ENCODE measurements around the gene CDH23.

Gene CDH23

DNA sequence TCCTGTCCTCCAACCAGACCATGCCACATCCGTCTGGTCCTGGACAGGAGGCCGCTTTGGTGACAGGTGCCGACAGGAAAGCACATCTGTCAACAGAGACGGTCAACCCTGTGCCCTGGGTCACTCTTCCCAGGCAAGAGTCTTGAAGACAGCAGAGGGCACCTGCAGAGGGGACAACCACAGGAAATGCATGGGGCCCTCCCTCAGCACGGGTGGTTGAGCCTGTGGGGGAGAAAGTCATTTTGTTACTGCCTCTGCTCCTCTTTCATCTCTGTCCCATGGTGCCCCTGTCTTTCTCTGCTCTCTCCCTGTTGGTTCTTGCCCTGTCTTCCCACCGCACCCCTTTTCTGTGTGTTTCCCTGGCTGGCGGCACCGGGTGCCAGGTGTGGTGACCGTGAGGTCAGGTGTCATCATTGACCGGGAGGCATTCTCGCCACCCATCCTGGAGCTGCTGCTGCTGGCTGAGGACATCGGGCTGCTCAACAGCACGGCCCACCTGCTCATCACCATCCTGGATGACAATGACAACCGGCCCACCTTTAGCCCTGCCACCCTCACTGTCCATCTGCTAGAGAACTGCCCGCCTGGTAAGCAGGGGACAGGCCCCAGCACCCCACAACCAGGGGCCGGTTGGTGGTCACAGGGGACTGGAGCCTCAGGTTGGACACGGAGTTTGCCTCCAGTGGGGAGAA is 394.2 kb downstream of the CDH23 start:
- H3K4me1 Mint-ChIP-seq (ENCODE audit: low read depth): peaks cover 5% of the 10 kb centered on the region
- H3K36me3 Mint-ChIP-seq (ENCODE audit: low read depth): no peaks in the 10 kb centered on the region
- no peak overlapping the region for H3K4me3 Mint-ChIP-seq
- H3K27ac Mint-ChIP-seq: no peak overlapping the region
- no peaks in the 10 kb centered on the region for H3K27me3 Mint-ChIP-seq (ENCODE audit: low read depth)
- no peaks in the 10 kb centered on the region for H3K9me3 Mint-ChIP-seq

DNA sequence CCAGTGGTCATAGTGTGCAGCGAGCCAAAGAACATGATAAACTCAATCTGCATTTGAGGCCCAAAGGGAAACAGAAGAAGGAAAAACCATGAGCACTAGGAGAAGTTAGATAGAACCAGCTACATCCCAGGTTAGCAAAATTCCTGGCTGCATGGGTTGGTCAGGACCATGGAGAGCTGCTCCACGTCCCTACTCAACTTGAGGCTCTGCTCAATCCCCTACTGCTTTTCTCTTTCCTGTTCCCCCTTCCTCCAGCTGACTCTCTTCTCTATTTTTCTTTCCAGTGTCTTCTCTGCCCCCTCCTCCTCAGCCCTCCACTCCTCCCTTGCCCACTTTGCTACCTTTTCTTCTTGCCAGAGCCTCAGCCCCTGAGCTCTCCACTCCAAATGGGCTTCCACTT is 398.5 kb downstream of the CDH23 start:
- no peak overlapping the region for H3K4me3 Mint-ChIP-seq
- H3K4me1 Mint-ChIP-seq (ENCODE audit: low read depth): peaks cover 10% of the 10 kb centered on the region
- no peak overlapping the region for H3K27ac Mint-ChIP-seq
- no peaks in the 10 kb centered on the region for H3K27me3 Mint-ChIP-seq (ENCODE audit: low read depth)
- no peaks in the 10 kb centered on the region for H3K9me3 Mint-ChIP-seq
- no peaks in the 10 kb centered on the region for H3K36me3 Mint-ChIP-seq (ENCODE audit: low read depth)

DNA sequence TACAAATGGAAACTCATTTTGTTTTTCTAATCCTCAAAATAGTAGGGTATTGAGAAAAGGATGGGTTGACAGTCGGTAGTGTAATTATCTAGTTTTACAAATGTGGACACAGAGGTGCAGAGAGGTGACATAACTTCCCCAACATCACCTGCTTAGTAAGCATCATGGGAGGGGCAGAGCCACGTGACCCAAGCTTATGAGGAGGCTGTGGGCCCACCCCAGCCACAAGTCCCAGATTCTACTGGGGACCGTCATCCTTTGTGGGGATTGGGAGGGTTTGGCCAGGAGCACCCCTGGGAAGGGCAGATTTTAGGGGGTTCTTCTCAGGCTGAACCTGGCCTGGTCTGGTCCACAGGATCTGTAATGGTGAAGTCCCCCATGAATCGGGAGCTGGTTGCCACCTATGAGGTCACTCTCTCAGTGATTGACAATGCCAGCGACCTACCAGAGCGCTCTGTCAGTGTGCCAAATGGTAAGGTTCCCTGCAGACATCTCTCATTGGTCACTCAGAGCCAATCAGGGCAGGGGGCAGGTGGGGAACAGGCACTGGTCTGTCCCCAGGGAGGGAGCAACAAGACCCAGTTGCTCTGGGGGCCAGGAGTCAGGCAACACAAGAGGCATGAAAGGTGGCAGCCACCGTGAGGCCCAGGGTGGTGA is 400.2 kb downstream of the CDH23 start:
- H3K36me3 Mint-ChIP-seq (ENCODE audit: low read depth): no peaks in the 10 kb centered on the region
- H3K27ac Mint-ChIP-seq: no peak overlapping the region
- H3K4me1 Mint-ChIP-seq (ENCODE audit: low read depth): peaks cover 5% of the 10 kb centered on the region
- peaks cover 4% of the 10 kb centered on the region for H3K27me3 Mint-ChIP-seq (ENCODE audit: low read depth)
- no peak overlapping the region for H3K4me3 Mint-ChIP-seq
- H3K9me3 Mint-ChIP-seq: no peaks in the 10 kb centered on the region

DNA sequence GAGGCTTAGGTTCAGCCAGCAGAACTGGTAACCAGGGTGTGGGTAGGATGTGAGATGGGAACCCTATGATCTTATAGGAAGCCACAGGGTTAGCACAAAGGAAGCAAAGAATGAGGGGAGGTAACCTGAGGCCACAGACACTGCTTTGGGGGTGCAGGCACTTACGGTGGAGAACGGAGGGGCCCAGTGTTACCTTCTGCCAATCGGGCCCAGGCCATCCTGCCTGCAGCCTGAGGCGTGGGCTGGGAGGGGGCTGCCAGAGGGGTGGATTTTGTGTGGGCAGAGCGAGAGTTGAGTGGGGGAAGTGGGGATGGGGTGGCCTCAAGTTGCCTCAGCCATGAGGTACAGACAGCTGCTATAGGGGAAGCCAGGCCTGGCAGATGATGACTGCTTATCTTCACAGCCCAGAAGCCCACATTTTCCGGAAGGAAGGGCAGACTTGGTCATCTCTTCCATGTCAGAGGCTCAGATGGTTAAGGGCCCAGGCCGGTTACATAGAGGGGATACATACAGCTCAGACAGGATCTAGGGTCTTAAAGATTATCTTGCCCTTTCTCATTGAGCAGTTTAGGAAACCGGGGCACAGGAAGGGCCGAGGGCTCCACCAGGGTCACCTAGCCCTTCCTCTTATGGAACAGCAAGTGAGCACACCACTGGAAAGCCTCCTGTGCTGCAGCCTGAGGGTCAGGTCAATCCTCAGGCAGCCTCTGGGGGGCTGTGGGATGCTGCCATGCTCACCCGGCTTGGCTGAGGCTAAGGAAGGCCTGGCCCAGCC is 401.0 kb downstream of the CDH23 start:
- Mint-ChIP-seq H3K9me3 (no peaks in the 10 kb centered on the region), H3K4me1 (ENCODE audit: low read depth) (peaks cover 5% of the 10 kb centered on the region), H3K27ac (no peak overlapping the region), H3K27me3 (ENCODE audit: low read depth) (peaks cover 4% of the 10 kb centered on the region), H3K36me3 (ENCODE audit: low read depth) (no peaks in the 10 kb centered on the region), H3K4me3 (no peak overlapping the region)

DNA sequence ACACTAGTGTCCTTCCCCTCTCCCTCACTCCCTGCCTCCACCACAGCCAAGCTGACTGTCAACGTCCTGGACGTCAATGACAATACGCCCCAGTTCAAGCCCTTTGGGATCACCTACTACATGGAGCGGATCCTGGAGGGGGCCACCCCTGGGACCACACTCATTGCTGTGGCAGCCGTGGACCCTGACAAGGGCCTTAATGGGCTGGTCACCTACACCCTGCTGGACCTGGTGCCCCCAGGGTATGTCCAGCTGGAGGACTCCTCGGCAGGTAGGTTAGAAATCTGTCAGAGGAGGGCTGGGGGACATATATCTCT is 401.5 kb downstream of the CDH23 start:
- no peak overlapping the region for H3K4me3 Mint-ChIP-seq
- no peaks in the 10 kb centered on the region for H3K9me3 Mint-ChIP-seq
- H3K27ac Mint-ChIP-seq: no peak overlapping the region
- H3K4me1 Mint-ChIP-seq (ENCODE audit: low read depth): peaks cover 5% of the 10 kb centered on the region
- H3K36me3 Mint-ChIP-seq (ENCODE audit: low read depth): no peaks in the 10 kb centered on the region
- H3K27me3 Mint-ChIP-seq (ENCODE audit: low read depth): peaks cover 4% of the 10 kb centered on the region

DNA sequence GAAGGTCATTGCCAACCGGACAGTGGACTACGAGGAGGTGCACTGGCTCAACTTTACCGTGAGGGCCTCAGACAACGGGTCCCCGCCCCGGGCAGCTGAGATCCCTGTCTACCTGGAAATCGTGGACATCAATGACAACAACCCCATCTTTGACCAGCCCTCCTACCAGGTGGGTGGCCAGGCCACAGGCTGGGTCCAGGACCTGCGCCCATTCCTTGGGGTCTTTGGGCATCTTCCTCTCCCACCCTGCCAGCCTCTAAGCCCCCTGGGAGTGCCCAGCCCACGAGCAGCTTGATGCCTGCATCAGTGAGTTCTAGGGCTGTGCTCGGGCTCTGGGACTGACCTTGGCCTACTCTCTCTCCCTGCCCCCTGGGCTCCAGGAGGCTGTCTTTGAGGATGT is 402.4 kb downstream of the CDH23 start:
- Mint-ChIP-seq H3K4me1 (ENCODE audit: low read depth) (peaks cover 5% of the 10 kb centered on the region), H3K27ac (no peak overlapping the region), H3K27me3 (ENCODE audit: low read depth) (peaks cover 6% of the 10 kb centered on the region), H3K9me3 (no peaks in the 10 kb centered on the region), H3K4me3 (no peak overlapping the region), H3K36me3 (ENCODE audit: low read depth) (no peaks in the 10 kb centered on the region)

DNA sequence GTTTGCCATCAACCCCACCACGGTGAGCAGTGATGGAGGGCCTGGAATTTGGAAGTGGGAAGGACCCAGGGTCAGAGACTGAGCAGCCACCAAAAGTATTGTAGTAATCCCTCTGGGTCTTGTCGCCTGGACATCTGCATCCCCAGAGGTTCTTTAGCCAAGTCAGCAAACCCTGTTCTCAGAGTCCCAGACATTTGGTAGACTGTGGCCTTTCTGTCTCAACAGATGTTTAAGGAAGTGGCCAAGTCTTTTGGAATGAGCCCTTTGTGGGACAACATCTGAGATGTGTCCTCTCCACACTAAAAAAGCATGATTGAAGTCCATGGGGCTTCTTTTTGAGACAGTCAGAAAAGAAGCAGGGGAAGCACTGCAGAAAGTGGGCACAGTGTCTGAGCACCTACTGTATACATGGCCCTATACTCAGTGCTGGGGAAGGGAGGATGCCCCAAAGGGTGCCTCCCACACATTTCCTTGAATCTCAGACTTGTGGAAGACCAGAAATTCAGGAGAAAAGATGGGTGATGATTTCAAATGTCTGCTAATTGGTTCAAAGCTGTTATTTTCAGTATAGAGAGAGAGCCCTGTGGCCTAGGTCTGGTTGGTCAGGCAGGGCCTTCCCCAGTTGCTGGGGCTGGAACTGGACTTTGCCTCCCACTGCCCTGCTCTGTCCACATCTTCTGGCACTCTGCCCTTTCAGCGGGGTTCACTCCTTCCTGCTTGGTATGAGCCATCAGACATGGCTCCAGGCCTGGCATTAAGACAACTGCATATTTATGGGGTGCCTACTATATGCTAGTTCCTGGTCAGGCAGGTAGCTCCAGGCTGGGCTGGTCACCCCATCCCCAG is 403.1 kb downstream of the CDH23 start:
- no peaks in the 10 kb centered on the region for H3K9me3 Mint-ChIP-seq
- H3K27me3 Mint-ChIP-seq (ENCODE audit: low read depth): peaks cover 12% of the 10 kb centered on the region
- H3K27ac Mint-ChIP-seq: no peak overlapping the region
- no peaks in the 10 kb centered on the region for H3K36me3 Mint-ChIP-seq (ENCODE audit: low read depth)
- no peak overlapping the region for H3K4me3 Mint-ChIP-seq
- peaks cover 5% of the 10 kb centered on the region for H3K4me1 Mint-ChIP-seq (ENCODE audit: low read depth)

DNA sequence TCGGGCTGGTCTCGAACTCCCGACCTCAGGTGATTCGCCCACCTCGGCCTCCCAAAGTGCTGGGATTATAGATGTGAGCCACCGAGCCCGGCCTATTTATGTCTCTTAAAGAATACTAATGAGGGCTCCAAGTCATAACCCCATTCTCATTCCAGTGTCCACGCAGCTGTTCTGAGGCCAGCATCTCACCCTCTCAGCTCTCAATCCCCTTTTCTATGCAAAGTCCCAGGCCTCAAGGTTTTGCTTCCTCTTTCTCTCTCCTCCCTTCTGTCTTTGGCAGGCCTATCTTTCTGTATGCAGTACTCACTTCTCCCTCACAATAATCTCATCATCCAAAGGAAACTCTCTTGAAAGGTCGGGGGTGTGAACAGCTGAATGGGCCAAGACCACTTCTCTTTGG is 404.6 kb downstream of the CDH23 start:
- Mint-ChIP-seq H3K36me3 (ENCODE audit: low read depth) (no peaks in the 10 kb centered on the region), H3K27ac (no peak overlapping the region), H3K9me3 (no peaks in the 10 kb centered on the region), H3K27me3 (ENCODE audit: low read depth) (peaks cover 16% of the 10 kb centered on the region), H3K4me1 (ENCODE audit: low read depth) (peaks cover 8% of the 10 kb centered on the region), H3K4me3 (no peak overlapping the region)

DNA sequence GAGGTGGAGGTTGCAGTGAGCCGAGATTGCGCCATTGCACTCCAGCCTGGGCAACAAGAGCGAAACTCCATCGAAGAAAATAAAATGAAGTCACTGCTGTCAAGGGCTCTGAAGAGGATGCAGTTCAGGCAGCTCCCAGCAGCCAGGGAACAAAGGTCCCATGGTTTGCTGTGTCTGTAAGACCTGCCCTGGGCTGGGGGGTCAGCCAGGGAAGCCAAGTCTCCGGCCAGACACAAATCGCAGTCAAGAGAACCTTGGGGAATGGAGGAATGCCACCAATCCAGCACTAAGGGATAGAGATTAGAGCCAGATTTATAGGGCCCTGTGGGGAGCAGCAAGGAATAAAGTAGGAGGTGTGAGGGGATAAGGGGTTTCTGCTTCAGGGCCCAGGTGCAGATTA is 405.5 kb downstream of the CDH23 start:
- H3K27ac Mint-ChIP-seq: no peak overlapping the region
- H3K4me3 Mint-ChIP-seq: no peak overlapping the region
- no peaks in the 10 kb centered on the region for H3K36me3 Mint-ChIP-seq (ENCODE audit: low read depth)
- H3K27me3 Mint-ChIP-seq (ENCODE audit: low read depth): peaks cover 16% of the 10 kb centered on the region
- H3K4me1 Mint-ChIP-seq (ENCODE audit: low read depth): peaks cover 6% of the 10 kb centered on the region
- H3K9me3 Mint-ChIP-seq: no peaks in the 10 kb centered on the region

DNA sequence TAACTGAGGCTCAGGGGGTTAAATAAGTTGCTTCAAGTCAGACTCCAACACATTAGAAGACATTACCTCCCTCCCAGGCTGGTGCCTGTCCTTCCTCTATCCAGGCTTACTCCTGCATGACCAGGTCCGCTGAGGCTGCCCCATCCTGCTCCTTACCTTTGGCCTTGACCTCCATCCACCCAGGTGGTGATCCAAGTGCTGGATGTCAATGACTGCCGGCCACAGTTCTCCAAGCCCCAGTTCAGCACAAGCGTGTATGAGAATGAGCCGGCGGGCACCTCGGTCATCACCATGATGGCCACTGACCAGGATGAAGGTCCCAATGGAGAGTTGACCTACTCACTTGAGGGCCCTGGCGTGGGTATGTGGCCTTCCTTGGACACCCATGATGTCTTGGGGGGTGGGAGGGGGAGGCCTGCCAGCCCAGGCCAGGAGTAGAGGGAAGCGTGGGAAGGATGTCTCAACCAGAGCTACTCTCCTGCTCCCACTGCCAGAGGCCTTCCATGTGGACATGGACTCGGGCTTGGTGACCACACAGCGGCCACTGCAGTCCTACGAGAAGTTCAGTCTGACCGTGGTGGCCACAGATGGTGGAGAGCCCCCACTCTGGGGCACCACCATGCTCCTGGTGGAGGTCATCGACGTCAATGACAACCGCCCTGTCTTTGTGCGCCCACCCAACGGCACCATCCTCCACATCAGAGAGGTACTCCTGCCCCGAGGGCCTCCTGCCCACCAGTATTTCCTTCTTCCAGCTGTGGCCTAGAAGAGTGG is 406.2 kb downstream of the CDH23 start:
- H3K27ac Mint-ChIP-seq: no peak overlapping the region
- H3K4me3 Mint-ChIP-seq: no peak overlapping the region
- H3K36me3 Mint-ChIP-seq (ENCODE audit: low read depth): no peaks in the 10 kb centered on the region
- peaks cover 16% of the 10 kb centered on the region for H3K27me3 Mint-ChIP-seq (ENCODE audit: low read depth)
- H3K9me3 Mint-ChIP-seq: no peaks in the 10 kb centered on the region
- H3K4me1 Mint-ChIP-seq (ENCODE audit: low read depth): peaks cover 3% of the 10 kb centered on the region

DNA sequence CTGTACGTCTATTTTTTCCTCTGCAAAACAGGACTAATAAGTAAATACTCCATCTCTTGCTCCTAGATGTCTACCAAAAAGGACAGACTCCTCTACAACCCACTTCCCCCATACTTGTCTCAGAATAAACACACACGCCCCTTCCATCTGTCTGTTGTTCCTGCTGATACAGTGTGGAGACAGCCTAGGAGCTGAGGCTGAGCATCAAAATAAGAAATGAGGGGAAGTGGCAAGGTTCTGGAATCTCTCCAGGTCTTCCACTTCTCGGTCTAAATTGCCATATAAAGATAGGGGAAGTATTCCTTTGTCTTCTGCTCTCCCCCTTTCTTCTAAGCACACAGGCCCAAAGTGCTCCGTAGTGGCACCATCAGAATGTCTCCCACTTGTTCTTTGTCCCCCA is 407.4 kb downstream of the CDH23 start:
- H3K4me3 Mint-ChIP-seq: no peak overlapping the region
- no peaks in the 10 kb centered on the region for H3K36me3 Mint-ChIP-seq (ENCODE audit: low read depth)
- H3K4me1 Mint-ChIP-seq (ENCODE audit: low read depth): peaks cover 3% of the 10 kb centered on the region
- no peak overlapping the region for H3K27ac Mint-ChIP-seq
- H3K9me3 Mint-ChIP-seq: no peaks in the 10 kb centered on the region
- H3K27me3 Mint-ChIP-seq (ENCODE audit: low read depth): peaks cover 16% of the 10 kb centered on the region

DNA sequence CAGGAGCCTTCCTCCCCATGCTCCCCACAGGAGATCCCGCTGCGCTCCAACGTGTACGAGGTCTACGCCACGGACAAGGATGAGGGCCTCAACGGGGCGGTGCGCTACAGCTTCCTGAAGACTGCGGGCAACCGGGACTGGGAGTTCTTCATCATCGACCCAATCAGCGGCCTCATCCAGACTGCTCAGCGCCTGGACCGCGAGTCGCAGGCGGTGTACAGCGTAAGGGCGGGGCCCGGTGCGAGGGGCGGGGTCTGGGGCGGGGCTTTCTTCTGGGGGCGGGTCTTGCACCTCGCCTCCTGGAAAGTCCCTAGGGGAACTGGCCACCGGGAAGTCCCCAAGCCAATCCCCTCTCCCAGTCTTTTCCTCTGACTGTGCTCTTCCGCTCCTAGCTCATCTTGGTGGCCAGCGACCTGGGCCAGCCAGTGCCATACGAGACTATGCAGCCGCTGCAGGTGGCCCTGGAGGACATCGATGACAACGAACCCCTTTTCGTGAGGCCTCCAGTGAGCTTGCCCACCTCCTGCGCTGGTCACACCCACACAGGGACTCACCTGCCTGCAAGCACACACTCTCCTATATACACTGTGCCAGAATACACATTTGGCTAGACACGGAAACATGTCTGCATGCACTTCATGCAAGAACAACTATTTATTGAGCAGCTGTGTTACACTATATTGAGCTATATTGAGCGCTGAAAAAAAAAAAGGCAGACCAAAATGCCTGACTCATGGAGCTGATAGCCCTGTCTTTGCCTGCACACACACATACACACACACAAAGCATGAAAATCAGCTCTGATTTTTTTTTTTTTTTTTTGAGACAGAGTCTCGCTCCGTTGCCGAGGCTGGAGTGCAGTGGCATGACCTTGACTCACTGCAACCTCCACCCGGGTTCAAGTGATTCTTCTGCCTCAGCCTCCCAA is 409.3 kb downstream of the CDH23 start:
- Mint-ChIP-seq H3K27ac (no peak overlapping the region), H3K27me3 (ENCODE audit: low read depth) (peaks cover 16% of the 10 kb centered on the region), H3K36me3 (ENCODE audit: low read depth) (no peaks in the 10 kb centered on the region), H3K4me1 (ENCODE audit: low read depth) (peaks cover 3% of the 10 kb centered on the region), H3K4me3 (no peak overlapping the region), H3K9me3 (no peaks in the 10 kb centered on the region)

Measured in T-helper 1 cell treated with Interleukin-12 subunit alpha and Interleukin-12 subunit beta and Interleukin-4 antibody, amounts not matched to agents 30 μg/mL and 1 μg/mL, for 36 hours (primary cell).